Suppressor macrophage treated with lipopolysaccharide for 1 hour (primary cell): ENCODE results near the gene HSPB2.
"Not testable (repeated sequence)": the region's sequence is repeated elsewhere in the genome, so short reads cannot be mapped to it uniquely, and the experiment has no call there.

Experiments
- DNase-seq, 3 donors: peaks; one replicate each; pipeline ENCODE4 v3.0.0-alpha.2; 2020 to 2022

The HSPB2 gene

DNA sequence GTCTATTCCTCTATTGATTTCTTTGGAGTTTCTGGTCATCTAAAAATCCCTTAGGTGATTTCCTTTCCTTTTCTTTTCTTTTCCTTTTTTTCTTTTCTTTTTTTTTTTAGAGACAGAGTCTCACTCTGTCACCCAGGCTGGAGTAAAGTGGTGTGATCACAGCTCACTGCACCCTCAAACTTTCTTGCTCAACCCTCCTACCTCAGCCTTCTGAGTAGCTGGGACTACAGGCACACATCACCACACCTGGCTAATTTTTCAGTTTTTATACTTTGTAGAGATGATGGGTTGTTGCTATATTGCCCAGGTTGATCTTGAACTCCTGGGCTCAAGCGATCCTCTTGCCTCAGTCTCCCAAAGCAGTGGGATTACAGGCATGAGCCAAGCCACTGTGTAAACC, 4.2 kb downstream of the HSPB2 start:
- DNase-seq = no peak

DNA sequence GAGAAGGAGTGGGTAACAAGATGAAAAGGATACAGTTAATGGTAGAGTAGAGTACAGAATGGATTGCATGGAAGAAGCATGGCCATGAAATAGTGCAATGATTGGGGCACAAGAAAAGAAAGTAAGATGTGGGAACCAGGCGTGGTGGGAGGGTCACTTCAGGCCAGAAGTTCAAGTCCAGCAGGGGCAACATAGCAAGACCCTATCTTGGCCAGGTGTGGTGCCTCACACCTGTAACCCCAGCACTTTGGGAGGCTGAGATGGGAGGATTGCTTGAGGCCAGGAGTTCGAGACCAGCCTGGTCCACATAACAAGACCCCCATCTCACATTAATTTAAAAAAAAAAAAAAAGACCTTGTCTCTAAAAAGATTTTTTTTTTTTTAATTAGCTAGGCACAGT, 4.8 kb downstream of the HSPB2 start:
- DNase-seq = no peak

- no peak for DNase-seq
These were observed 5.3 kb downstream of the HSPB2 start for GRCh38 chr11:111917788-111918187.

DNA sequence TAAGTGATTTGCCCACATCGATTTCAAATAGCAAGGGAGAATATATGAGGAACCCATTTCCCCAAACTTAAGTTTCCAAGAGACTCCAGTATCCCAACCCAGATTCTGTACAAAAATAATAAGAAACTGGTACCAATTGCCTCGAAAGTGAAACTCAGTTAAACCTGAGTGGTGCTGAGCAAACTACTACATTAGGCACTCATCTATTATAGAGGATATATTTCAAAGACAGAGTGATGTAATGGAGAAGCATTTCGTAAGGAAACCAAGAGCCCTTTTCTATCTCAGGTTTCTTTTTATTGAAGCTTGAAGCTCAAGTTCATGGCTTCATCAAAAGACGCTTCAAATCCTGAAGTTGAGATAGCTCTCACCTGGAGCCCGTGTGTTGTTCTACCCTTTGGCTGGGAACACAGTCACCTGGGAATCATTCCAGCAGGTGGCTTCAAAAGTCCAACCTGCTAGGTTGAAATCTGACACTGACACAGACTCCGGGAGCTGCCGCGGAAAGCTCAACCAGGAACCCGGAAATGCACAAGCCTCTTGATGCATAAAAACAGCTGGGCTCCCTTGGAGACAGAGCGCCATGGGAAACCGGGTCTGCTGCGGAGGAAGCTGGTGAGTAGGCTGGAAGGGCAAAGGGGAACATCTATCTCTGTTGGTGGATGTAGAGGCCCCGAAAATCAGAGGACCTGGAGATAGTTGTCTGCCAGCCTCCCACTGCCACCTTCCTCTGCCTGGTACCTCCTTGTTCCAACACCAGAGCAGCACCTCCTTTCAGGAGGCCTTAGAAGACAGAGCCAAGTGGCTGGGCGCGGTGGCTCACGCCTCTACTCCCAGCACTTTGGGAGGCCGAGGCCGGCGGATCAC, 6.1 kb downstream of the HSPB2 start, which contains the start of gene C11orf52:
C11orf52 (plus strand) TSS at position 524 of the 867 bp plus-strand sequence; CDS start at position 584, 60 bp downstream.
- no peak for DNase-seq

GRCh38 chr11:111920908-111921307, 8.4 kb downstream of the HSPB2 start:
- DNase-seq = no peak

DNA sequence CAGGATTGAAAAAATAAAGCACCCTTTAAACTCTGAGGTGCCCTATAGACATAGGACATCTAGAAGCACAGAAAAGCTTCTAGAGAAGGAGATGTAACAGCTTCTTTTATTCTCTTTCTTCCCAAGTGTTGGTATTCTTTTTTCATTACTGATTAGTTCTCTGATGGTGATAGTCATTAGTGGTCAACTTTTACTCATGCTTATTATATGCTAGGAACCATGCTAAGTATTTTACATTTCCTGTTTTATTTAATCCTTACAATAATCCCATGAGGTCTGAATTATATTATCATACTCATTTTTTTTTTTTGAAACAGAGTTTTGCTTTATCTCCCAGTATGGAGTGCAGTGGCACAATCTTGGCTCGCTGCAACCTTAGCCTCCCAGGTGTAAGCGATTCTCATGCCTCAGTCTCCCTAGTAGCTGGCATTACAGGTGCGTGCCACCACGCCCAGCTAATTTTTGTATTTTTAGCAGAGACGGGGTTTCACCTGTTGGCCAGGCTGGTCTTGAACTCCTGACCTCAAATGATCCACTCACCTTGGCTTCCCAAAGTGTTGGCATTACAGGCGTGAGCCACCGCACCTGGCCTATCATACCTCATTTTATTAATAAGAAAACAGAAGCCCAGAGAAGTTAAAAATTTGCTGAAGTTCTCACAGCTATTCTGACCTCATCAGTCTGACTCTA, 9.2 kb downstream of the HSPB2 start:
- DNase-seq = no peak

DNA sequence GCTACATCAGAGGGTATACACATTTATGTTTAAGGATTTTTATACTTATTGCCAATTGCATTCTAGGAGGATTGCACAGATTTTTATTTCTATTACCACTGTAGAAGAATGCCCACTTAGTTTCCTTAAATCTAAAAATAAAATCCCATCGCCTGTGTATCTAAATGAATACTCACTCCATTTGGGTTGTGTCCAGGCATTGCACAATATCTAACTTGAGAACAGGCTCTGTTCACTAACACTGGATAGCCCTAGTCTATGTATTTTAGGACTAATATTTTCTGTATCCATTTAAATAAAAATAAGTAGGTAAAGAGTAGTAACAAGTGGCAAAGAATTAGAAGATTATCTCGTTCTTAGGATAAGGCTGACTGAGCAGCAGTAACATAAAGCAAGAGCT, 10.3 kb downstream of the HSPB2 start:
- peak; percentile 35 to 64 (median 53) for DNase-seq

DNA sequence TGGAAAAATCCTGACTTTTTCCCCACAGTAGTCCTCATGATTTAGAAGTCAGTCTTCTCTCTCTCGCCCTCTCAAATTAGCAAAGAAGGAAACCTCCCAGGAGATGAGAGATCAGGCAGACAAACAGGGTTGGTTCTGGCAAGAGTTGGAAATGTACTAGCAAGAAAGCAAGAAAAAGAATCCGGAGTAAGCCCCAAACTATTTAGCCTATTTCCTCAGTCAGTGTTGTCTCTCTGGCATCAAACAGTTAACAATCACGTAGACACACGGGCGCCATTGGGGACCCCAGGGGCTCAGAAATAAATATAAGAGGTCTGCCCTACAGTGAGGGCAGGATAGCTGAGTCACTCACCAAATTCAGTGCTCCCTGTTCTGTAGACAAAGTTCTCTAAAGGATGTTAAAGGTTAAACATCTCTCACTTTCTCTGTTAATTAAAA, 10.8 kb downstream of the HSPB2 start:
- no peak for DNase-seq

GRCh38 chr11:111923951-111924350, 11.4 kb downstream of the HSPB2 start:
- no peak for DNase-seq

DNA sequence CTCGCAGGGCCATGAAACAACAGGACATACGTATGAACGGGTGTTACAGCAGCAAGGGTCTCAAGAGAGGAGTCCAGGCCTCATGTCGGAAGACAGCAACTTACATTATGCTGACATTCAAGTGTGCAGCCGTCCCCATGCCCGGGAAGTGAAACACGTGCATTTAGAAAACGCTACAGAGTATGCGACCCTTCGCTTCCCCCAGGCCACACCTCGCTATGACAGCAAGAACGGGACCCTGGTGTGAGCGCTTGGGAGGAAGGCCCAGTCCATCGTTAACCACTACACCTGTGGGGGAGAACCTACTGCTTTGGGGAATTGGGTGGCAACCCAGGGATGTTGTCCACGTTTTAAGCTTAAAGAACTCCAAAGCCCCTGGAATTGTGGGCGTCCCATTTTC, 13.4 kb downstream of the HSPB2 start:
- DNase-seq = no peak

DNA sequence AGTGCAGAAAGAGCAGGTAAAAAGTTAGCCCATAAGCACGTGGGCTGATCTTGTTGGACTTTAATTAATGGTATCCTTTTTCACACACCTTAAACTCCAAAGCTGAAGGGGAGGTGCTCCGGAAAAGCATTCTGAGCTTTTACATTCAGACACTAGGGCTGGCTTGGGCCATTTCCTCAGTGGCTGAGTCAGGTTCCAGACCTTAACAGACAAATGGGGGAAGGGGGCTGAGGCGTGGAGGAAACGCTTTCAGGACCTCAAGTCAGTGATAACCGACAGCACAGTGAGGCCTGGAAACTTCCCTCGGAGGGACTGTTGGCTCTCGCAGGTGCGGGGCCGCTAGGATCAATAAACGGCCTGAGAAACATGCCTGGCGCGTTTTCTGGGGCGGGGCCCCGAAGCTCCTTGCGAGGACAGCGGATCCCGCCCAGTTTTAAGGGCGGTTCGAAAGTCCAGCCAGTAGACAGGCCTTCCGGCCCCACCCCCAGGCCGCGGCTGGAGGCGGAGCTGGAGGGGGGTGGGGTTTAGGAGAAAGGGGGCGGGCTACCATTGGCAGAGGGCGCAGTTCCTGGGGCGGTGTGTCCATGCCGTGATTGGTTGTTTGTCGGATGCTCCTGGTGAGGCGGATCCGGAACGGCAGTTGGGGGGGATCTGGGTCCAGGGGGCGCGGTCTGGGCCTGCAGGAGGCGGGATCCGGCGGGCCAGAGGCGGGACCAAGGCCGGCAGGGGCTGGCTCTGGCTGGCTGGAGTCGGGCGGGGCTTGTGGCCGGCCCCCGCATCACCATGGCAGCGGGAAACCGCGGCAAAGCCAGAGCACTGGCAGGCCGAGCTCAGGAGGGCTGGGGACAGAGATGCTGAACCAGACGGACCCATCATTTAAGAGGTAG, 14.2 kb downstream of the HSPB2 start:
- DNase-seq = peak; percentile 96 to 99 (median 98)

GRCh38 chr11:111930472-111930871, 17.9 kb downstream of the HSPB2 start:
- no peak for DNase-seq

DNA sequence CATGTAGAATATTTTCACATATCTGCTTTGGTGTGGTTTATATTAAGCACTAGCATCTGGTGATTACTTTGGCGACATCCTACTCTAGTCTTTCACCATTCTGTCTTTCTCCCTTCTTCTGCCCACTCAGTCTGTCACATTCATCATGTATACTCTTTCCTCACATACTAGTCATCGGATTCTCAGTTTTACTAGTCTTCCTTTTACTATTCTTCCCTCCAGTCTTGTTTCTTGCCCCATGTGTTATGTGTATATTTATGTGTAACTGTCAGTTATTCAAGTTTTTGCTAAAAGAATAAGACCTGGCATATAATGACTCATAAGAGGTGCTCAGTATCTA, 20.0 kb downstream of the HSPB2 start:
- DNase-seq = peak; percentile 43 to 79 (median 73)

DNA sequence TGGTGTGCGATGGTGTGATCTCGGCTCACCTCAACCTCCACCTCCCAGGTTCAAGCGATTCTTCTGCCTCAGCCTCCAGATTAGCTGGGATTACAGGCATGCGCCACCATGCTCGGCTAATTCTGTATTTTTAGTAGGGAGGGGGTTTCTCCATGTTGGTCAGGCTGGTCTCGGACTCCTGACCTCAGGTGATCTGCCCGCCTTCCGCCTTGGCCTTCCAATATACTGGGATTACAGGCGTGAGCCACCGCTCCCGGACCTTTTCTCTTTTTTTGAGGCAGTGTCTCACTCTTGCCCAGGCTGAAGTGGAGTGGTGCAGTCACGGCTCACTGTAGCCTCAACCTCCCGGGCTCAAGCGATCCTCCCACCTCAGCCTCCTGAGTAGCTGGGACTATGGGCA, 20.6 kb downstream of the HSPB2 start:
- not testable (repeated sequence) for DNase-seq

DNA sequence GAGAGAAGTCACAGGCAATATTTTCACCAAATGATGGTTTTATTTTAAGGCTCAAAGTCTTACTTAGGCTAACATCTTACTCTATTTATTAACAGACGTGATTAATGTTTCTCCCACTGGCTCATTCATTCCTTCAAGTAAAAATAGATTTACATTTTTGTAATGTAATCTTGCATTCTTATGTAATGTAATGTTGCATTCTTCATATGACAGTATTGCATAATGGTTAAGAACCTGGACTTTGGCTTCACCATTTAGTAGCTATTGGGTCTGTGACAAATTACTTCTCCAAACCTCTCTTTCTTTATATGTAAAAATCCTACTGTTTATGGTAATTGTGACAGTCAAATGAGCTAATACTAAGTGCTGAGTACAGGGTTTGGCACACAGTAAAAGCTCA, 21.3 kb downstream of the HSPB2 start:
- peak in 2 of 3 donors; percentile 71 to 74 for DNase-seq

DNA sequence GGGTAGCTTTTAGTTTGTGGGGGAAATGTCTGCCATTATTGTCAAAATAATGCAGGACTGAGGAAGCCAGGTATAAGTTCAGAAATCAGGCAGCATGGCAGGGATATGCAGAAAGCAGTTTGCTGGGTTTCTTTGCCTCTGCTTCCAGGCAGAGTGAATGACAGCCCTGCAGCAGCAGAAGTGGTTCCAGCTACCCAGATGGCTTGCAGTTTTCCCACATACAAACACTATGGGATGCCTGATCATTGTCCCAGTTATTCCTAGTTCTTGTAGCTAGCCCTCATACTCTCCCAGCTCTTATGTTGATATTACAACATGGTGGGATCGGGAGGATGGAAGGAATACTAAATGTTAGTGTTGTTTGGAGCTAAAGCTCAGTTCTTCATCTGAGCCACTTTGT, 21.8 kb downstream of the HSPB2 start:
- no peak for DNase-seq

DNA sequence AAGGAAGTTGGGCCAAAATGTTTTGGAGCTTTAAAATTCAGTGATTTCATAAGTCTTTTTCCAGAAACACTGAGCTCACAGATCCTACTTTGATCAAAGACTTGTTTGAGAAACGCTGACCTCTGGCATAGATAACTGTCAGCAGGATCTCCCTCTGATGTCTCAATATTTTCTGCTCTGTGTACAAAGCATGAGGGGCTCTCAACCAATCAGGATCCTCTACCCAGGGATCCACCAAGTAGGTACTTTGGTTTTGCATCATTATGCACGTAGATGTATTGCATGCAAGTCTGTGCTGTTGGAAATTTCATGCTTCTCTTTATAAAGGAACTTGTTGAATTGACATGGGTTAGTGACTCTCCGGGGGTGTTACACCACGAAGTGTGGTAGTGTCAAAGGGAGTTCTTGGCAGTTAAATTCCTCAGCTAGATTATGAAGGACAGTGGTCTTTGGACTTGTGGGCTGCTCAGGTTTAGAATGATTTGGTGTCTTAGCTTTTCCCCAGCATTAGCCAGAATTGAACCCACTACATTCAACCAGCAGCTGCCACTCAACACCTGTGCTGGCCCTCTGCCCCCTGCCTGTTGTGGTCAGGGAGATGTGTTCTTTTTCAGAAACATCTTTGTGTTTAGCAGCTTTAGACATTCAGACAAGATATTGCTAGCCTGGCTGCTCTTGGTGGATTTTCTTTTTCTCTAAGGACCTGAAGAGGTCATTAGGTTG, 22.9 kb downstream of the HSPB2 start:
- peak; percentile 87 to 97 (median 91) for DNase-seq

DNA sequence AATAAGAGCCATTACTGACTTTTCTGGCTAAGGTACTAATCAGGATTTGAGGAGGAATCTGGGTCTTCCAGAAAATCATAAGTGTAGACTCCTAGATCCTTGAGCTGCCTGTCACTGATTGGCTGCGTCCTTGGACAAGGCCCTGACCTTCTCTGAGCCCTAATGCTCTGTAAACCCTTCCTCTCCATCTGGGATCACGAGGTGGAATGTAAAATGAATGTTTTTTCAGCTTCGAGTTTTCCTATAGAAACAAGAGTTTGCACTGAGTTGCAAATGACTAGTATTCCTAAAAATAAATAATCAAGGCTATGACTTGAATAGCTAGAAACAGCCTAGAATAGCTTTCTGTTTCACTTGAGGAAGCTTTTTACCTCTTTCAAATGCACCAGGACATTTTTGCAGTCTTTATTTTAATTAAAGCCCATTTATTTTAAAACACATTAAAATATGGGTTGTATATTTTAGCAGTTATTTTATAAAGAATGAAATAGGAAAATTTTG, 23.6 kb downstream of the HSPB2 start:
- DNase-seq = peak in 2 of 3 donors; percentile 52 to 78

GRCh38 chr11:111937461-111937769, 24.9 kb downstream of the HSPB2 start:
- no peak for DNase-seq

- no peak for DNase-seq
These were observed 25.3 kb downstream of the HSPB2 start for GRCh38 chr11:111937844-111938243.

GRCh38 chr11:111938687-111939160, 26.2 kb downstream of the HSPB2 start:
- peak; percentile 83 to 91 (median 89) for DNase-seq
